C4-2B (cell line): ENCODE data around the gene ARSJ.

Experiments used
- CTCF ChIP-seq: fragments of 450-650 bp; conservative IDR thresholded peaks from 2 replicates; pipeline ENCODE4 v1.5.1; 2017; ENCODE audit warnings: mild to moderate bottlenecking
- ZFX ChIP-seq: fragments of 450-650 bp; IDR thresholded peaks from 2 replicates; pipeline ENCODE4 v1.6.1; 2017

- TF ChIP-seq CTCF = no peak
- no peak for TF ChIP-seq ZFX
Observed at GRCh38 chr4:113921089-113921794, 58.2 kb downstream of the ARSJ start.
